Iris pigment epithelial cell (primary cell): ENCODE data around the gene OR4A16.

ENCODE experiments used
- DNase-seq: peaks from one replicate; pipeline ENCODE4 v3.0.0-alpha.2; 2011; ENCODE audit warnings: low read depth

Gene OR4A16, protein sequence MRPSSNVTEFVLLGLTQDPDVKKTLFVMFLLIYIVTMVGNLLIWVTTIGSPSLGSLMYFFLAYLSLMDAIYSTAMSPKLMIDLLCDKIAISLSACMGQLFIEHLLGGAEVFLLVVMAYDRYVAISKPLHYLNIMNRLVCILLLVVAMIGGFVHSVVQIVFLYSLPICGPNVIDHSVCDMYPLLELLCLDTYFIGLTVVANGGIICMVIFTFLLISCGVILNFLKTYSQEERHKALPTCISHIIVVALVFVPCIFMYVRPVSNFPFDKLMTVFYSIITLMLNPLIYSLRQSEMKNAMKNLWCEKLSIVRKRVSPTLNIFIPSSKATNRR

DNA sequence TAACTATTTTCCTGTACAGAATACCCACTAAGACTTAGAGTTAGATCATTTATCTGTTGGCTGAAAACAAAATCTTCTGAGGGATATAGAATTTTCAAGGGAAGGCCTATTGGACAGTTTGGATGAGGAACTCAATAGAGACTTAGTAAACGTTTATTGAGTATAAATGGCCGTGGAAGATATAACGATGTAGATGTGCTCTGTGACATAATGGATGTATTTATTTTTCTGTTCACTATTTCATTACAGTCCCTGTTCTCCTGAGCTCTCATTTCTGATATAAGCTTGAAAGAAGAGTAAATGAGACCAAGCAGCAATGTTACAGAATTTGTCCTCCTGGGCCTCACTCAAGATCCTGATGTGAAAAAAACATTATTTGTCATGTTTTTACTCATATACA lies at the start of gene OR4A16:
Gene OR4A16 (plus strand): TSS at position 301 of the 400 bp plus-strand sequence. CDS start 0 bp downstream, at position 301.
- no peak for DNase-seq

DNA sequence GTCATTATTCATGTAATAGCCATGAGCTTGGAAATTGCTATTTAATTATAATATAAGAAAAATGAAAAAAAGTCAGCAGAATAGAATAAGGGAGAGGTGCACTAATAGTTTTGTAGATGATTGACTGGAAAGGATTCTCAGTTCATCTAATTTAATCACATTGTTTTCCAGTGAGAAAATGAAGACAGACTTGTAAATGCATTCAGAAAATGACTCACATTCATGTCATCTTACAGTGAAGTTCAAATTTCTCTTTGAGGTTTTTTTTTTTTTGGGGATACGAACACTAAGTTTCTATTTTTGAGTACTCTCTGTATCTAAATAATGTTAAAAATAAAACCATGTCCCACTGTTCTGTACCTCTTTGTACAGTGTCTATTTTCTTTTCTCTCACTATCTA lies 18.5 kb upstream of the OR4A16 start:
- DNase-seq, result no peak

DNA sequence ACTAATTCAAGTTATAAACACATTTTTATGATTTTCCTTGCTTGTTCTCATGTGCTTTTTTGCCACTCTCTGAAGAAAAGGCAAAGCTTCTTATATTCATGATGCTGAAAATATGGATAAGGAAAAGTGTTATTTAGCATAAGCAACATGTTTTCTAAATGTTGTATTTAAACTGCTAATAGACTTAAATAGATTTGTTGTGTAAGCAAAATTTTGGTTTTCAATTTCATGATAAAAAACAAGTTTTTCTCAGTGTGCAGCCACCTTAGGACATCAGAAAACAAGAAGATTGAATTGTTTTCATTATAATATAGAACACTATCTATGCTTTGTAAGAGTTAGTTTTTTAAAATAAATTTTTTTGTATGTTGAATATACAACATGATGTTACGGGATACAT lies 2.3 kb downstream of the OR4A16 start:
- no peak for DNase-seq

DNA sequence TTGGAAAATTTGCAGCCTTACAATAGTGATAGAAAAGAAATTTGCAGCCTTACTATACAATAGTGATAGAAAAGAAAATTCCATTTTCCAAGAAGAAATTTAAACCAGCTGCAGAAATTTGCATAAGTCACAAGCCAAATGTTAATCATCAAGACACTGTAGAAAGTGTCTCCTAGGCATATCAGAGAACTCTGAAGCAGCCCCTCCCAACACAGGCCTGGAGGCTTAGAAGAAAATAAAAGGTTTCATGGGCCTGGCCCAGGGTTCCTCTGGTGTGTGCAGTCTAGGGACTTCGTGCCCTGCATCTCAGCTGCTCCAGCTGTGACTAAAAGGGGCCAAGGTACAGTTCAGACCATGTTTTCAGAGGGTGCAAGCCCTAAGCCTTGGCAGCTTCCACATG lies 6.0 kb downstream of the OR4A16 start:
- DNase-seq, result no peak

DNA sequence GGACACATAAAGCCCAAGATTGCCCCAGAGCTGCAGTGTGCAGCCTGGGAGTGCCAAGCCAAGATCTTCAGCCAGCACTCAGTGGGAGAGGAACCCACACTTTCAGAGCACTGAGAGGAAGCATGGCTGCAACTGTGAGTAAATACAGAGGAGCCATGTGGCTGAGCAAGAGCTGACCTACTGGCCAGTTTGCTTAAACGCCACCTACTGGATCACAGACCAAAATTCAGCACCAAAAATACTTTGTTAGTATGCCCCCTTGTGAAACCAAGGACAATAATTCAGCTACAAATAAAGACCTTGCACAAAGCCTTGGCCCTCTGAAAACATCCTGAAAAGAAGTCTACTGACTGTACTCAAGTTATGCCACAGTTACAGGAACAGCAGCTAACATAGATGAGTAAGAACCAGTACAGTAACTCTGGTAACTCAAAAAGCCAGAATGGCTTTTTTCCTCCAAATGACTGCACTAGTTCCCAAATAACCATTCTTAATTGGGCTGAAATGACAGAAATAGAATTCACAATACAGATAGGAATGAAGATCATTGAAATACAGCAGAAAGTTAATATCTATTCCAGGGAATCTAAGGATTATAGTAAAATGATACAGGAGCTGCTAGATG lies 14.7 kb downstream of the OR4A16 start:
- DNase-seq, result no peak

DNA sequence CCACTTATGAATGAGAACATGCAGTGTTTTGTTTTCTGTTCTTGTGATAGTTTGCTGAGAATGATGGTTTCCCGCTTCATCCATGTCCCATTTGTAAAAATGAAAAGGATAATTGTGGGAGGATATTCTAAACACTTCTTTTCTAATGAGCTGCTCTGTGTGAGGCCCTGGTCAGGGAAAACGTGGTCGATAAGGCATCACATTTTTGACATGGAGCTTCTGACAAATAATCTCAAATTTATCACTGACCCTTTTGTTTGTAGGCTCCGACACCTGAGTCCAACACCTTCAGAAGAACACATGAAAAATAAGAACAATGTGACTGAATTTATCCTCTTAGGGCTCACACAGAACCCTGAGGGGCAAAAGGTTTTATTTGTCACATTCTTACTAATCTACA lies 24.7 kb downstream of the OR4A16 start, which contains the start of gene OR4A15:
Gene OR4A15 (plus strand): TSS at position 301 of the 400 bp plus-strand sequence. CDS start 0 bp downstream, at position 301.
- no peak for DNase-seq
